Middle frontal gyrus (tissue), 1 donor: Measurements from ENCODE around the gene KMT2E.

Experiments
- DNase-seq: peaks from one replicate; pipeline ENCODE4 v3.0.0-alpha.2; 2015; ENCODE audit warnings: low spot score; ENCODE audit errors: extremely low spot score

KMT2E gene

DNA sequence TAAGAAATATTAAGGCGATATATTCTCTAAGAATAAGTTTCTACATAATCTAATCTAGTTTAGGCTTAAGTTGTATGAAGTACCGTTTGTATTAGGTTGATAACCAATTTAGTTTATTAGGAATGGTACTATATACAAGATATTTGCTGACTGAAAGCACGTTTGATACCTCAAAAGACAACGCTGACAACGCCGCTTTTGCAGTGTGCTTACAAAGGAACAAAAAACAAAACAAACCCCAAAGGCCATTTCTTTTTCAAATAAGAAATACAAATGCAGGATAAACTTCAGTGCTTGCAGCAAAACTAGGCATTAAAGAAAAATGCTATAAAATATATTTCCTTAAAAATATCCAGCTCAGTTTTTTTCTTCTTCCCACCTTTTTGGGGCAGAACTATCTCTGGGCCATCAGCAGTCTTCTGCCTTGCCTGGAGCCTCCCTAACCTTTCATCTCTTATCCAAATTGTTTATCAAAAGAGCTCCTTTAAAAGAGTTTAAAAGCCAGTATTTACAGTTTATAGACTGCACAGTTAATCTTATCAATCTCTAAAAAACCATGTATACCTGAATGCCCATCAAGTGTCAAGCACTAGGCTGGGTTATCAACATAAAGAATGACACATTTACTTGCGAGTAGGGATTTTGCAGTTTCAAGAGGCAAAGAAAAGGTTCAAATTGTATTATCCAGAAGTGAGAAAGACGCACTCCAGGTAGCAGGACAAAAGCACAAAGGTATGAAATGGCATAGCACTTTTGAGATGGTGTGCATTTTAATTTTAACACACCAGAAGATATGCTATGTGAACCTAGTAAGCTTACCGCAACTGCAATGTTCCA is 4.1 kb upstream of the KMT2E start:
- DNase-seq: no peak

DNA sequence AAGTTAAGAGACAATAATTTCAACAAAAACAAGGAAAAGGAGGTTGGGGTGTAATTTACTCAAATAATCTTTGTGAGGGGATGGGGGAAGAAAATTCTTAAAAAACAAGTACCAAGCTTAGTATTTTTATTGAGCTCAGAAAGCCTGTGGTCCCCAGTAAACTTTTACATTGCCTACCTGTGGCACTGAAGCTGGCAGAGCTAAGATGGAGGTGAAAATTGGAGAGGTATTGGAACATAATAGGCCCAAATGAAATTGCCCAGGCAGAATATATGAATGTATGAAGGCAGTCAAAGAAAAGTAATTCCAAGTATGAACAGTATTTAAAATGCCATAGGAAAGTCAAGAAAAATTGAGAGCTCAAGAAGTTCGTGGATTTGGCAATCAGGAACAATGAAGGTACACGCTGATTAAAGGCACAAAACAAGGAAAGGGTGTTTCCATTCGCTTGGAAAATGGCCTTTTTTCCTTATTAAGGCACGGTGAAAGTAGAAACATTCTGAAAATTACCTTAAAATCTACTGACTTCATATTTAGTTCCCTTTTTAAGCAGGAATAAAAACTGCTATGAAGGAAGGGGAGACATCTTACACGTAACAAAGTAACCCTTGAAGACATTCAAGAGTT is 3.4 kb upstream of the KMT2E start:
- no peak for DNase-seq

DNA sequence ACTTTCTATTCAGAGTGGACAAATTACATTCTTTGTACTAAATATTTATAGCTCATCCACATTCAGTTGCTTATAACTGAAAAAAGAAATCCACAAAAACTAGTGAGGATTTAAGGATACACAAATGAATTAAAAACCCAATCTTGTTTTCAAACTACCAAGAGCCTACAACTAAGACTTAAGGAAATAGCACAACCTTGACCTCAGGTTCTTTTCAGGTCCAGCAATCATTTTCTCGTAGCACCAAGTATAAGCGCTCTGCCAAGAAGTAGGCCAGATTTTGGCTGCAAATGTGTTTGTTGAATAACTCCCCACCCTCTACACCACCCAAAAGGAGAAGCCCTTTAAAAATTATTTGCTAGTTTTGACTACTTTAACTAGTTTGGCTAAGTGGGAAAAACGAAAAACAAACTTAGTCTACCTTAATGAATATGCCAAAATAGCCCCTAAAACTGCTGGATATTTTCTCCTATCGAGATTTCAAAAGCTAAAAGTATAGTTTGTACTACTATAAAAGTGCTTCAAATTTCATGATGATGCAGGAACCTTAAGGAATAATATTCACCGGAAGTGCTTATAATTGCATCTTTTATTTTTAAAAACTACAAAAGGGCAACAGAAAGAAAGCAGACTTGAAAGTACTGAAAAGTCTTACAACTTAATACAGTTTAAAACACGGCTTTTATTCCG is 2.7 kb upstream of the KMT2E start:
- no peak for DNase-seq

DNA sequence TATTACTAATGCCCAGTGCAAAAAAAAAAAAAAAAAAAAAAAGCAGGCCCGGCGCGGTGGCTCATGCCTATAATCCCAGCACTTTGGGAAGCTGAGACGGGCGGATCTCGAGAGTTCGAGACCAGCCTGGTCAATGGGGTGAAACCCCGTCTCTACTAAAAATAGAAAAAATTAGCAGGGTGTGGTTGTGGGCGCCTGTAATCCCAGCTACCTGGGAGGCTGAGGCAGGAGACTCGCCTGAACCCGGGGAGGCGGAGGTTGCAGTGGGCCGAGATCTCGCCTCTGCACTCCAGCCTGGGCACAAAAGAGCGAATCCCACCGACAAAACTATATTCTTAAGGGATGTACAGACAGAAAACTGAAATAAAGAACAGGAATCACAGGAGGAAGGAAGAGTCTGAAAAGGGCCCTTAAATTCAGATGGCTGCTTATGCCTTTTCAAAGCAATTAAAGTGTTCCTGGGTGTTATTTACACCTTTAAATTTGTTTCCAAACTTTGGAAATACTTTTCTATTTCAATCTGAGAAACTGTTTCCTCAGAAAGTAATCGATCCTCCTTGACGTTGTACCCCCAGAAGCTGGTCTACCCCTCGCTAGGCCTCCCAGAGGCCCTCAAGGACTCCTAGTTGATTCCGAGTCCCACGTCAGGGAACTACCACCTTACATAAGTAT is 2.0 kb upstream of the KMT2E start:
- no peak for DNase-seq

DNA sequence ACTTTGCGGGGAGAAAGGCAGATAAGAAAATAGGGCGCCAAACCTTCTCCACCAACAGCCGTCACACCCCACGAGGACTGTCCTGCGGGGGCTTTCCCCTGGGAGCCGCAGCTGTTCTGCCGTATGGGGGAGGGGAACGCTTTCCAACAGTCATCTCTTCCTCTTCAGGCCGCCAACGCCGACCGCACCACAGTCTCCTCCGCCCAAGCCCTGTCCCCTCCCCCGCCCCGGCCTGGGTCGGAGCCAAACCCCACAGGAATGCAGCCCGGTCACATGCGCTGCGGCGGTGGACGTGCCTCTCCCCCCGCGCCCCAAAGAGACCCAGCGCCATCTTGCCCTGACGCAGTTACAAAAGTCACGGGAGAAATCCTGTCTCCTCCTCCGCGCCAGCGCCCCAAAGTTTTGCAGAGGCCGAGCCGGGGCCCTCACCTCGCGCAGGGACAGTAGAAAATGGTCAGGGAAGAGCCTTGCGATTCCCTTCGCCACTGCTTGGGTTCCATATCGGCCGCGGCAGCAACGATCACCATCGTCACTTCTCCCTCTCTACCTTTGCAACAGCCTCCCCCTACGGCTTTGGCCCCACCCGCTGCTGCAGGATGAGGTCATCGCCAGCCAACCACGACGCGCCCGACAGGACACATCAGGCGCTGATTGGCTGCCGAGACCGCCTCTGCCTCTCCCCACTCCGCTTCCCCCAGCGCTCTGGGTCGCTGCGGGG is 1.3 kb upstream of the KMT2E start:
- peak; percentile 97 for DNase-seq

DNA sequence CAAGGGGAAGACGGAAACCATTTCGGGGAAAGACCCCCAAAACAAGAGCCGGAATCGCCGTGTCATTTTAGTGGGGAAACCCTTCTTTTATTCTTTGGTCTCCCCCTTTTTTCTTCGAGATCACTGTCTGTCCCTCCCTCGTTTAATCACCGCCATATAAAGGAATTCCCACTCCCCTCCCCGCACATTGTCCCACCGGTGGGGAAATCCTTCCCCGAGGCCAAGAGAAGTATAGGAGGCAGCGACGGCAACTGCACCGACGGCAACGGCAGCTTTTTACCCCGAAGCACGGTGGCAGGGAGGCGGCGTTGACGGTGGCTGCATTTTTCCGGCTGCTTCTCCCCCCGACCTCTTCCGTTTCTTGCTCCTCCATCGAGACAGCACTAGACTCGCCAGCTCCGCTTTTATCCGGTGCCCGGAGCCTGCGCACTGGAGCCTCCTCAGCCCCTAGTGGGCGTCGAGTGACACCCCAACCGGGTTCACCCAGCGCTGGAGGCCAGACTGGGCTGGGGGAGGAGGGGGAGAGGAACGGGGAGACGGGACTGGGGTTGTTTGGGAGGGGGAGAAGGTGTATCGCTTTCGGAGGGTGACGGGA is 687 bp upstream of the KMT2E start:
- DNase-seq: peak; percentile 91

DNA sequence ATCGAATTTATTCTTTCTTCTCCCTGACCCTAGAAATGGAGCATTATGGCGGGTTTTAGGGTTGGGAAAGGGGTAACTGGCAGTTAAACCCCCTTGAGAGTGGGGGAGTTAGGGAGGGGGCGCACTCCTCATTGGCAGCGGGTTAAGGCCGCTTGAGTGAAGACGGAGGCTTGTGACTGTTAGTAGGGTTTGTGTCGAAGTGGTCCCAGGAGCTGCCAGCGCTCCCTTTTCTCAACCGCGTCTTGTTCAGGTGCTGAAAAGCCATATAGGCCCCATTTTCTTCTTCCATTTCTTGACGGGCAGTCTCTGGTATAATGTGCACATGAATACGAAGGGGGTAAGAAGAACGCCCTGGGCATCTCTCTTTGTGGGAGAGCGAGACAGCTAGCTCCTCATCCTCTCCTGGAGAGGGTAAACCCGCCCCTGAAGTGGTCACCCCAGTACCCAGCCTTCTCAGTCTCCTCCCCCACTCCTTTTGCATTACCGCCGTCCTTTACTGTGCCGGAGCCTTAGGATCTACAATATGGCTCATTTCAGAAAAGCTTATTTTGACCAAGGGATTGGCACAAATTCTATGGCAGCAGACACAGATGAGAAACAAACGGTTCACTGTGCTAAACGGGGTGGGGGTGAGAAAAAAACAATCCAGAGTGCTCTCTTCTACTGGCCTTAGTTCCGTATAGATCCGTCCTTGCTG is 836 bp downstream of the KMT2E start:
- no peak for DNase-seq

DNA sequence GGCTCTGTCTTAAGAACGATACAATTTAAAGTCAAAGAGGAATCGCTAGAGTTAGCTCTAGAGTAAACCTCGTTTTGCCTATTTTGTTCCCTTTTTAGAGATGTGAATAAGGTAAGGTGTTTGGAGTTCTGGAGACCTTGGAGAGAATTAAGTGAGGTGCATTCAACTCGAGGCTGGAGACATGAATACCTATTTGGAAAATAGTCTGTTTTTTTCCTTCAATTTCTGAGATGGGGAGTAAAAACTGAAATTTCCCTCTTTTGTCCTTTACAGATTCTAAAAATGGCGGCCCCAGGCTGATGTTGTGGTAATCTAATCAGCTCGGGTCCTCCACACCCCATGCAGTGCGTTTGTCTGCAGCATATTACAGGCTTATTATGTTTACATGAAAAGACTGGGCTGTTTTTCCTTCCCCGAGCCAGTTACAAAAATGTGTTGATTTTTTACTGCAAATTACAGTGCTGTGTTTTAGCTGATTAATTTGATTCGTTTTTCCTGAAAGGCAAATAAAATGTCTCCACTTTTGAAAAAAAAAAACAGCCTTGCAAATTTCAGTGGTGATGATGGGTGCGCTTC is 1.5 kb downstream of the KMT2E start:
- no peak for DNase-seq

DNA sequence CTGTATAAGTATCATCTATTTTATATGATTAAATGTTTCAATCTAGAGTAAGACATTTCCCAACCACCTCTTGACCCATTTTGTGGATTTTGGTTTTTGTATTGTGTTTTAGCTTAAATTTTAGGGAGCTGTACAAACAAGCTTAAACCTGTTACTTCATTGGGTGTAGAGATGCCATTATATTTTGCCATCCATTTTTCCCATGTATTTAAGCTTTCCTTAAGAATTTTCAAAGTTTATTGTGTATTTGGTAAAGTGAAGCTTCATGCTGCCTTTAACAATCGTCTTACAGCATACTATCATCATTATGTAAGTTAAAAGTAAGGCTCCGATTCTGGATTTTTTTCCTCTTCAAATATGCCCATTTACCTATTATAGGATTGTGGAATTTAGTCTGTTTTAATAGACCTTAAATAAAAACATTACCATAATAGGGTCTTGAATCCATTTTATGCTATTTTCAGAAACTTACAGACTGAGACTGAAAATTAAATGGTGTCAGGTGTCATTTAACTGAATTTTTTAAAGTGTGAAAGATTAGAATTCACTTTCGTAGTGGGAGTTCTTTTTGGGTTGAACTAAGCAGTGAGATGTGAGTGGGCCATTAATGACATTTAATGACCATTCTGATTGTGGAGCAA is 2.2 kb downstream of the KMT2E start:
- no peak for DNase-seq

DNA sequence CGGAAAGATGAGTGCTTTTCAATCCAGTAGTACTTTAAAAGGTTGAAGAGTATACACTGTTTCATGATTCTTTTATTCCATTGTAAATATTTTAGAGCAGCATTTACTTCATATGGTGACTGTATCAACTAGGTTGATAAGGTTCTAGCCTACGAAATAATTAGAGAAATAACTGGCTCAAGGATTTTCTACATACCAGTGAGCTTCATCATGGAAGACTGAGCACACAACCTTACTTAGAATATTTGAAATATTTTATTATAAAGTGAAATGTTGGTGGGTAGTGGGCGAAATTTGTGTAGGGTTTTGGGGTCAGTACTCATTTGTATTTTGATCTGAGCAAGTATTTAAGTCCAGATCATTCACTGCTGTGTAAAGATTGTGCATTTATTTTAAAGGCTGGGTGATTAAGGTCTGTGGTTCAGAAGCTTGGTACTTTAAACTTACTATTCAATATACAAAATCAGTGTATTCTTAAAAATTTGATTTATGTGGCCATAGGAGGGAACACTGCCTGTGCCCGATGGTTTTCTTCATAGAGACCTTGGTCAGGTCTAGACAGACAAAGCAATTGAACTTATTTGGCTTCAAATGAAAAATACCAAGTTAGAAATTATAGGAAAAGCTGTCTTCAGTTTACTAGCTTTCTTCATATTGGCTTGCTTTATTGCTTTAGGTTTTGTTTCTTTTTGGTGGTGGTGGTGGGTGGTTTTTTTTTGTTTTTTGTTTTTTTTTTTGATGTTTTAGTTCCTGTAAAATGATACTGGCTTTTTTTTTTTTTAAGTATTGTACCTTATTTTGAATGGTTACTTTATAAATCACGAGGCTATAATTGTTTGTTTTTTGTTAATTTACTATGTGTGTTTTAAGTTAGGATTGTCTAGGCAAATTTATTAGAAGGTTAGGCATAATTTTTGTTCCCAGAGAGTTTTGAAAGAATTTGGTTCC is 3.0 kb downstream of the KMT2E start:
- DNase-seq: no peak

DNA sequence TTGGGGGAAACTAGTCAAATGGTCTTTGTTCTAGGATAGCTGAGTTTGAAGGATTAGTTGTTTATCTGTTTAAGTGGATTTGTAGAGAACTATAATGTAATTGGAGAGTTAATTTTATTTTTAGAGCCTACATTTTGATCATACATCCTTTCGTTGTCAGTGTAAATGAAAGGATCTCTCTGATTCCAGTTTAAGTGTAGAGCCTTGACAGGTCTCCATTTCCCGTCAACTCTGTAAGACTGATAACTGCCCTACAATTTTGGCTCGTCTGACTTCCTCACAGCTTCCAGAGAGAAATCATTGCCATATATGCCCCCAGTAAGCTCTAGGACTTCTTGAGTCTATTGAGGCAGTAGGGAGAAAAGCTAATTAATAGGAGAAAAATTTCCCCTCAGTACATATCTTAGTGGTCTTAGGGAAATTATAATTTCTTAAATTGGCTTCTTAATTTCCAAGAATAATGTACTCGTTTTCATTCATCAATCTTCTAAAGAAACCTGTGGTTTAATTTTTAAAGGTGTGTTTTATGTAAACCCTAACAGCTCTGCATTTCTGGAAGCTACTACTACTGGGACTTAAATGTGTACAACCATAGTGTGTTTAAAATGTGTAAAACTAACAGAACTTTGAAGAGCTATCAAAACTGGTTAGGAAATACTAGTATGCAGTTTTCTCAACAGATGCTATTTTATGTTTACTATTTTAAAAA is 3.8 kb downstream of the KMT2E start:
- no peak for DNase-seq

DNA sequence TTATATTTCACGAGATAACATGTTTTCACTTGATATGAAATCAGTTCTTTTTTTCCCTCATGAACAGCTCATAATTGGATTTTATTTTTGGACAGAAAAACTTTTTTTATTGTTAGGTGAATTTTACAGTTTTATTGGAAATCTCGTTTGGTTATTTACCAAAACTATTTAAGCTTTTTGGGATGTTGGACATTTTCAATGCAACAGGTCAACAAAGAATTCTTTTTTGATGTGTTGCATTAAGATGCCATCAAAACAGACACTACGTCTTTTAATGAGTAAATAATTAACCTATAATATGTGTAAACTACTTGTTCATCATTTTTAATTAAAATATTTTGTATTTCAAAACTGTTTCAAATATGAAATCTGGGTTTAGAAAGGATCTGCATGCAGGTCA is 5.3 kb downstream of the KMT2E start:
- DNase-seq: no peak

DNA sequence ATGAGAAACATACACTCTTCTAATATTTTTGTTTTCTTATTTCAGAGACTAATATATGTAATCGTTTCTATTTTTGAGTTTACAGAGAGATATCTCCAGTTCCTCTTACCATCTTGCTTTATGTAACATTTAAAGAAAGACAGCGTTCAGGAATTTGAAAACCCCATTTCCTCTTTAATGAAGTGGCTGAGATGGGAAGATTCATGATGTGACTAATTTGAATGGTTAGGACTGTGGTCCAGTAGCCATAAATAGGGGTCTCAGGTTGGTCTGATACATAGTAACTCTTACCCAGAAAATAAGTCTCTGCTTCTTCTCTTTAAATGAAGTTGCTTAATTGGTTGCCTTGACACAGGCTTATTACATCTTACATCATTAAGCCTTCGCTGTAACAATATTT is 6.9 kb downstream of the KMT2E start:
- no peak for DNase-seq

DNA sequence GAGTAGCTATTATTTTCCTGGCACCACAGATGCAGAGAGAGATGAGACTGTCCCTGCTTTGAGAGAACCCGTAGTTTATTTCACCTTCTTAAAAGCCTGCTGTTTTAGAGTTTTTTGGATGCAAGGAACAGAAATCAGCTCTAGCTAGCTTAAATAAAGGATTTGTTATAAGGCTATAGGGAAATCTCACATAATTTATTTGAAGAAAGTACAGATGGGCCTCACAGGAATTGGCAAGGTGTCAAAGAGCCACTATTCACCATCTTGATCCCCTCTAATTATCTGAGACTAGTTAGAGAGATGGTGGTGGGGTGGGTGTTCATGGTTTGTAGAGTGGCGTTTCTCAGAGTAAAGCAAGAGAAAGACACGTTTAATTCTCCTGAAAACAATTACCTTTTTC is 7.3 kb downstream of the KMT2E start:
- no peak for DNase-seq

DNA sequence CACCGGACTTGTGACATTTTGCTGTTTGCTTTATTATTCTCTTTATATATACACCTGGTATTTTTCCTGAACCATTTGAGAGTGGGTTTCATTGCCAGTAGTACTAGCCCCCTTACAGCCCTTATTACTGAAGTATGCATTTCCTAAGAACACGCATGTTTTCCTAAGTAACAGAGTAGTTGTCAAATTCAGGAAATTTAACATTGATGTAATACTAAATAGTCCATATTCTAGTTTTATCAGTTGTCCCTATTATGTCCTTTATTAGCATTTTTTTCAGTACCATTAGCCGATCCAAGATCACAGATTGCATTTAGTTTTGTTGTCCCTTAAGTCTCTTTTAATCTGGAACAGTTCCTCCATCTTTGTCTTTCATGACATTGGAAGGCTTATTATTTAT is 8.0 kb downstream of the KMT2E start:
- DNase-seq: no peak

DNA sequence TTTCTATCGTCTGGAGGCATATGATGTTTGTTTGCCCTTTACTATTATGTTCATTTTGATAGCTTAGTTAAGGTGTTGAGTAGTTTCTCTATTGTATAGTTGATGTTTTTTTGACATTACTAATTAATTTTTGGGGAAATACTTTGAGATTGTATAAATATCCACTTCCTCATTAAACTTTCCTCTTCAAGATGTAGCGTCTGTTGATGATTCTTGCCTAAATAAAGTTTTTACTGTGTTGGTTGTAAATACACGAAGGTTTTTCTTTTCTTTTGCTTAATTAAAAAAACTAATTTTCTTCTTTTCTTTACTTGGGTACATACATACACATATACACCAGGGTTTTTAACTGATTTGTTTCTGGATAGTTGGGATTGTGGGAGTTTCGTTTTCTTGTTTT is 8.5 kb downstream of the KMT2E start:
- no peak for DNase-seq

DNA sequence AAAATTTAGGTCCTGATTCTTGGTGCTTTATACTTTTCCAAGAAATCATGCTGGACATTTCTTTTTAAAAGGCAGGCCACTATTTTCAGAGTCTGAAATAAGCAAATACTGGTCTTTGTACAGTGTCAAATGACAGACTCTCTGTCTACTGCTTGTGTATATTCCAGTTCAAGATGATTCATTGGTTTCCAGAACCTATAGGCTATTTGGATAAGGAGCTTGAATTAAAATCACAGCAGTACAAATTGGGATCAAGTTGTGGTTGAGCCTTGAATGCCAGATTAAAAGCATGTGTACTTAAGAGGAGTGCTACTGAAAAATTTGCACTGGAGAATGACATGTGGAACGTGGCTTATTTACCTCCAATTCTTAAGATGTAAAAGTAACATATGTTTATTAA is 10.7 kb downstream of the KMT2E start:
- DNase-seq: no peak

DNA sequence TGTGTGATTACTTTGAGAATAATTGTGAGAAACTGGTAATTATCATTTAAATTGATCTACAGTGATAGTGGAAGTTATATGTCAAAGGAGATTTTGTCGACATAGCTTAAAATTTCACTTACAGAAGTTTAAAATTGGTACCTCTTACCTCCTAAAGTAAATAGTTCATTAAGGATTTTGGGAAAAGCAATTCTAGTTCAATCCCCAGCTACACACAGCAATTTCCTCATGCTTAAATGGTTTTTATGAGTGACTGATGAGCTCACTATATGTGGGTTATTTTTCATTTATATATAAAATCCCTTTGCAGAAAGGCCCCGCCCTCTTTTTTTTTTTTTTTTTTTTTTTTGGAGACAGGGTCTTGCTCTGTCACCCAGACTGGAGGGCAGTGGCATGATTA is 12.7 kb downstream of the KMT2E start:
- no peak for DNase-seq
